Prostate gland (tissue), 2 donors: ENCODE results near the gene KCNK18. TPM values are rescaled to one million over a fixed set of nuclear protein-coding genes. Genes with fewer than 3 reads are reported as not detected.

Source experiments
- DNase-seq: peaks from one replicate; pipeline ENCODE4 v3.0.0-alpha.2; 2019; ENCODE audit warnings: low spot score
- H3K27ac ChIP-seq, 2 donors: fragments of 200-600 bp; sonication (generic); 2 replicates each; pipeline ENCODE4 v1.5.1; 2017 to 2019
- H3K27me3 ChIP-seq: fragments of 200-600 bp; sonication (generic); replicated peaks from 2 replicates; pipeline ENCODE4 v1.5.1; 2019; ENCODE audit not compliant: insufficient read depth
- H3K36me3 ChIP-seq, 2 donors: fragments of 200-600 bp; sonication (generic); 1 replicate in 1 of 2; 2 replicates in 1 of 2; pipeline versions ENCODE4 v1.5.1 to v1.8.1; 2017 to 2019
- H3K4me1 ChIP-seq: fragments of 200-600 bp; sonication (generic); replicated peaks from 2 replicates; pipeline ENCODE4 v1.5.1; 2019
- H3K4me3 ChIP-seq, 2 donors: fragments of 200-600 bp; sonication (generic); 2 replicates each; pipeline ENCODE4 v1.5.1; 2017 to 2019
- H3K9me3 ChIP-seq: fragments of 200-600 bp; sonication (generic); 2 replicates; pipeline ENCODE4 v1.5.1; 2017
- POLR2A ChIP-seq: fragments of 450-650 bp; IDR thresholded peaks from one replicate; pipeline ENCODE4 v1.6.1; 2016; ENCODE audit warnings: antibody characterized with exemption, mild to moderate bottlenecking
- POLR2AphosphoS5 ChIP-seq: sonication (generic); formaldehyde crosslinking; IDR thresholded peaks from one replicate; pipeline ENCODE4 v1.6.1; 2017; ENCODE audit warnings: antibody characterized with exemption
- WGBS: methylation state at CpG from one replicate; pipeline ENCODE4 v1.1.5; 2018; 5-methylcytosine and 5-hydroxymethylcytosine counted together
- intact Hi-C: fragments of 100-400 bp; cut with DNase I; formaldehyde crosslinking; loops from one replicate; pipeline ENCODE4 v1.14.2; 2022
- total RNA-seq, 2 donors: library from RNA; depleted of rRNA; stranded (reverse); fragments of >200 nt; gene quantifications; one replicate each; pipeline ENCODE4 v1.1.0, GENCODE V29; 2016
- TF ChIP-seq, protein P1 (sequence below), 4 experiments: fragments of 200-600 bp in 2 of 4; fragments of 450-650 bp in 2 of 4; sonication (generic) in 2 of 4; IDR thresholded peaks; 1 replicate in 3 of 4; 2 replicates in 1 of 4; pipeline ENCODE4 v1.5.1; 2016 to 2019; ENCODE audit warnings: antibody characterized with exemption in 4 of 4, mild to moderate bottlenecking in 2 of 4, moderate library complexity in 2 of 4

KCNK18 gene
- total RNA-seq, 2 donors from 2014 or later, result not detected

DNA sequence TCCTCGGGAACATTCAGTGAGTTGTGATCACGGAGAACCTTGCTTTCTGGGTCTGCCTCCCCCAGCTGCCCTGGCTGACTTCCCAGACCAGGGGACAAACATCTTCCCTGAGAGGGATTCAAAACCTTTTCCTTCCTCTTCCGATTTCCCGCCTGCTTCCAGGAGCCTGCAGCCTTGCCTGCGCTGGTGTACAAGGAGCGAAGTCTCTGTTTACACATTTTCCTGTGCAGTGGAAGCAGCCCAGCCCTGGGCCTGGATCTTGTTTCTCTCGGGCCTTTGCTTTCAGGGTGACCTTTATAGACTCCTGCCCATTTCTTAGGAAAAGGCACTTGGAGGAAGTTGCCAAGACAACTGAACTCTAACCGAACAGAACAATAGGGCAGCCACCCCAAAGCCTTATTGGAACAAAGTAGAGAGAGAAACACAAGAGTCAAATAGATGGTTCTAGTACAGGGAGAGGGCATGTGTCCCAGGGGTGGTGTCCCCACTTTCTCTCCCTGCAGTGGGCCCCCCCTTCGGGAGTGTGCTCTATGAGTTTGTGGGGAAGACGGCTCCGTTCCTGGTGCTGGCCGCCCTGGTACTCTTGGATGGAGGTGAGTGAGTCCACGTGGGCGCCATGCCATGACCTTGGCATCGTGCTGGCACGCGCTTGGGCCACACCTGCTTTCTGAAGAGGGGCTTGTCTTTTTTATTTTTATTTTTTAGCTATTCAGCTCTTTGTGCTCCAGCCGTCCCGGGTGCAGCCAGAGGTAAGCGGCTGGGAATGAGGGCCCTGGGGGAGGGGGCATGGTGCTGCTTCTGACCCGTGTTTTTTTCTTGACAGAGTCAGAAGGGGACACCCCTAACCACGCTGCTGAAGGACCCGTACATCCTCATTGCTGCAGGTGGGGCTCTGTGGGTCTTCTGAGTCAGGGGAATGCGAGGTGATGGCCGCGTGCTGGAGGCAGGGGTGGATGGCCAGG is 57.8 kb downstream of the KCNK18 start:
- Histone ChIP-seq H3K9me3 (no peaks in the 10 kb centered on the region), H3K27me3 (no peaks in the 10 kb centered on the region), H3K4me1 (no peaks in the 10 kb centered on the region), H3K4me3 (no peak overlapping the region), H3K27ac (no peak overlapping the region), H3K36me3 (no peaks in the 10 kb centered on the region)
- no peak for DNase-seq
- no peak for TF ChIP-seq POLR2A
- TF ChIP-seq, protein P1, sequence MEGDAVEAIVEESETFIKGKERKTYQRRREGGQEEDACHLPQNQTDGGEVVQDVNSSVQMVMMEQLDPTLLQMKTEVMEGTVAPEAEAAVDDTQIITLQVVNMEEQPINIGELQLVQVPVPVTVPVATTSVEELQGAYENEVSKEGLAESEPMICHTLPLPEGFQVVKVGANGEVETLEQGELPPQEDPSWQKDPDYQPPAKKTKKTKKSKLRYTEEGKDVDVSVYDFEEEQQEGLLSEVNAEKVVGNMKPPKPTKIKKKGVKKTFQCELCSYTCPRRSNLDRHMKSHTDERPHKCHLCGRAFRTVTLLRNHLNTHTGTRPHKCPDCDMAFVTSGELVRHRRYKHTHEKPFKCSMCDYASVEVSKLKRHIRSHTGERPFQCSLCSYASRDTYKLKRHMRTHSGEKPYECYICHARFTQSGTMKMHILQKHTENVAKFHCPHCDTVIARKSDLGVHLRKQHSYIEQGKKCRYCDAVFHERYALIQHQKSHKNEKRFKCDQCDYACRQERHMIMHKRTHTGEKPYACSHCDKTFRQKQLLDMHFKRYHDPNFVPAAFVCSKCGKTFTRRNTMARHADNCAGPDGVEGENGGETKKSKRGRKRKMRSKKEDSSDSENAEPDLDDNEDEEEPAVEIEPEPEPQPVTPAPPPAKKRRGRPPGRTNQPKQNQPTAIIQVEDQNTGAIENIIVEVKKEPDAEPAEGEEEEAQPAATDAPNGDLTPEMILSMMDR (IDR thresholded peaks at IDR 0.05), result no peak
- no peak for TF ChIP-seq POLR2AphosphoS5
- intact Hi-C loops, result no loop called here
- WGBS, result 76% methylated on average over 26 of the region's 26 CpGs

DNA sequence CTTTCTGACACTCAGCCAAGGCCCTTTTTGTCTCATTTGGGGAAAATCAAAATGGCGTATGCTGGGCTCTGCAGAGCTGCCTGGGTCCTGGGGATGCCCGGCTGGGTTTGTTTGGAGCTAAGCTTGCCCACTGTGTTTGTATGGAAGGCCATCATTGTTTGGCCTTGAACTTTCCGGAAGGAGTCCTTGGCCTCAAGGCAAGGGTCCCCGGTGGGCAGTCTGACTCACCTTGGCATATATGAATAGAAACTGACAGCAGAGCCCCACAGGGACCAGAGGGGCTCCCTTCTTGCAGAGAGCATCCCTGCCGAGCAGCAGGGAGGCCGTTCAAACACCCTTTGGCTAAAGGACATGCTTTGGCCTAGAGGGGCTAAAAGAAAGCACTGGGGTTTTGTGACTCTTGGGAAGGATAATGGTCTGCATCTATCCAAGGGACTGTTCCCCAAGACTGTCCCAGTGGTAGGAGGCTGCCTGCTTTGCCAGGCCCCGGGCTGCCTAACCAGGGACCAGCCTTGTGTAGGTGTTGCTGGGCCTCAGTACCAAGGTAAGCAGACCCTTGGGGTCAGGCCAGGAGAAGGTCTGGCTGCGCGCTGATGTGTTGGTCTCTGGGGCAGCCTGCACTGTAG is 58.7 kb downstream of the KCNK18 start:
- intact Hi-C loops, result no loop called here
- Histone ChIP-seq H3K27me3 (no peaks in the 10 kb centered on the region), H3K4me3 (no peak overlapping the region), H3K9me3 (no peaks in the 10 kb centered on the region), H3K4me1 (no peaks in the 10 kb centered on the region), H3K27ac (no peak overlapping the region), H3K36me3 (no peaks in the 10 kb centered on the region)
- no peak for DNase-seq
- WGBS, result 96% methylated on average over 9 of the region's 9 CpGs
- TF ChIP-seq POLR2AphosphoS5 (no peak), POLR2A (no peak)
- TF ChIP-seq, protein P1 (IDR thresholded peaks at IDR 0.05), result no peak

DNA sequence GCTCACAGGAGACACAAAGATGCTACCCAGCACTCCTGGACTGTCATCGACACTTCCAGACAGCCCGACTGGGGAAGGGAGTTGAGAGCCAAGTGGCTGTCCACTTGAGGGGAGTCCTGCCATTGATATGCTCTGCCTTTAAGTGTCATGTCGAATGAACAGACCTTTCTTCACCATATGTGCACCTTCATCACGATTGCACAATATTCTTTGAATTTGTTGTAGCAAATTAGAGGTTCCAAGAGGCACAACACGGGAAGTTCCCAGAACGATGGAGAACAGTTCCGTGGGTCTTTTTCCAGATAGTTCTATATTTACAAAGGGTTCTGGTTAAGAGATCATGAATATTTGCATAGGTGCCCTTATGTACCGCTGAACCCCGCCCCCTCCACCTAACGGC is 59.6 kb downstream of the KCNK18 start:
- TF ChIP-seq POLR2AphosphoS5 (no peak), POLR2A (no peak)
- TF ChIP-seq, protein P1 (IDR thresholded peaks at IDR 0.05), result no peak
- intact Hi-C loops, result no loop called here
- Histone ChIP-seq H3K4me1 (no peaks in the 10 kb centered on the region), H3K27me3 (no peaks in the 10 kb centered on the region), H3K27ac (no peak overlapping the region), H3K4me3 (no peak overlapping the region), H3K9me3 (no peaks in the 10 kb centered on the region), H3K36me3 (no peaks in the 10 kb centered on the region)
- WGBS, result 73% methylated on average over 10 of the region's 10 CpGs
- DNase-seq, result no peak

DNA sequence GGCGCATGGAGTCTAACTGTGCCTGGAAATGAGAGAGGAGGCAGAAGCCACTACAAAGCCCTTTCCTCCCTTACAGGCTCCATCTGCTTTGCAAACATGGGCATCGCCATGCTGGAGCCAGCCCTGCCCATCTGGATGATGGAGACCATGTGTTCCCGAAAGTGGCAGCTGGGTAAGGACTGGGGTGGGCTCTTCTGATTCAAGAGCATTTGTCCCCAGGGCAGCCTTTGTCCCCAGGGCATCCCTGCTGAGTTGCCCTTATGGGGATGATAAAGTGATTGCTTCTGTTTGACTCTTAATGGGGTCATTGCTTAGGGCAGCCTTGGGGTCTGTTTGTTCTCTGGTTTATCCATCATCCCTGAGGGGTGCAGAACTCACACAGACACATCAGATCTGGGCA is 60.4 kb downstream of the KCNK18 start:
- no peaks in the 10 kb centered on the region for H3K36me3 ChIP-seq
- WGBS, result 85% methylated on average over 3 of the region's 3 CpGs
- no peak for DNase-seq
- H3K27ac ChIP-seq, result no peak overlapping the region
- no peak overlapping the region for H3K4me3 ChIP-seq
- no peaks in the 10 kb centered on the region for H3K9me3 ChIP-seq
- no peaks in the 10 kb centered on the region for H3K4me1 ChIP-seq
- no peaks in the 10 kb centered on the region for H3K27me3 ChIP-seq
- TF ChIP-seq POLR2AphosphoS5 (no peak), POLR2A (no peak)
- TF ChIP-seq, protein P1 (IDR thresholded peaks at IDR 0.05), result no peak
- intact Hi-C loops, result no loop called here
